Ovary (tissue), 9 donors: ENCODE measurements around the gene PAIP1. TPM values are rescaled to one million over a fixed set of nuclear protein-coding genes. Genes with fewer than 3 reads are reported as not detected.

Experiments
- DNase-seq, 5 donors: peaks; one replicate each; pipeline ENCODE4 v3.0.0-alpha.2; 2019 to 2020
- H3K27ac ChIP-seq, 2 donors: fragments of 200-600 bp; one replicate each; pipeline versions ENCODE4 v1.5.1 to v1.8.0; 2019 to 2022
- H3K27me3 ChIP-seq: fragments of 200-600 bp; one replicate; pipeline ENCODE4 v1.8.0; 2022
- H3K36me3 ChIP-seq: fragments of 200-600 bp; sonication (generic); one replicate; pipeline ENCODE4 v1.5.1; 2019
- H3K4me1 ChIP-seq: one replicate; pipeline ENCODE4 v1.8.1; 2013; ENCODE audit warnings: mild to moderate bottlenecking, moderate library complexity; ENCODE audit not compliant: insufficient read depth
- H3K4me3 ChIP-seq: fragments of 200-600 bp; sonication (generic); one replicate; pipeline ENCODE4 v1.5.1; 2017
- H3K9me3 ChIP-seq, 2 donors: fragments of 200-600 bp in 1 of 2; sonication (generic) in 1 of 2; one replicate each; pipeline versions ENCODE4 v1.5.1 to v1.8.1; 2013 to 2019; ENCODE audit warnings: mild to moderate bottlenecking in 1 of 2, moderate library complexity in 1 of 2
- EP300 ChIP-seq: sonication (generic); formaldehyde crosslinking; IDR thresholded peaks from one replicate; pipeline ENCODE4 v1.6.1; 2017; ENCODE audit warnings: antibody characterized with exemption
- POLR2A ChIP-seq: fragments of 450-650 bp; IDR thresholded peaks from one replicate; pipeline ENCODE4 v1.6.1; 2017; ENCODE audit warnings: antibody characterized with exemption, mild to moderate bottlenecking, moderate library complexity
- WGBS, 3 donors: extraction: QIAGEN DNeasy Blood & Tissue Kit in 1 of 3; methylation state at CpG; one replicate each; pipeline versions ENCODE4 v1.1.5 to v1.1.7; 2013 to 2017; 5-methylcytosine and 5-hydroxymethylcytosine counted together
- intact Hi-C, 4 donors: fragments of 100-400 bp; cut with DNase I; formaldehyde crosslinking; loops; one replicate each; pipeline versions ENCODE4 v1.11.0 to v1.15.1; 2022 to 2023
- polyA plus RNA-seq, 2 donors: library from polyadenylated mRNA; stranded (reverse); fragments of 200-250 nt in 1 of 2; fragments of 350-450 nt in 1 of 2; fragmentation: Illumina TruSeq in 1 of 2; extraction: RNeasy Lipid Tissue Mini Kit (QIAGEN cat#74804) in 1 of 2; gene quantifications; one replicate each; pipeline ENCODE4 v1.2.3, GENCODE V29; 2013 to 2014
- total RNA-seq, 7 donors: library from RNA; depleted of rRNA in 2 of 7; stranded (reverse); fragments of >200 nt in 2 of 7; fragmentation: NEBNext Ultra II Directional in 3 of 7; extraction: Animal tissue kit (Norgen Biotek cat#: 25700) in 3 of 7; gene quantifications; one replicate each; pipeline versions ENCODE4 v1.1.0 to v1.2.4, GENCODE V29; 2016 to 2023
- TF ChIP-seq, protein P1 (sequence below), 3 donors: fragments of 450-650 bp in 2 of 3; fragments of 200-600 bp in 1 of 3; IDR thresholded peaks; one replicate each; pipeline versions ENCODE4 v1.5.1 to v1.8.0; 2016 to 2022; ENCODE audit warnings: antibody characterized with exemption in 3 of 3, mild to moderate bottlenecking in 1 of 3
- donor health status: DM: no; HTN: no; CAD: no; lungs with moderate emphysema.
- donor health status: DM: no; HTN: no; CAD: no.
- donor health status: Bipolar disorder and iron deficiency.
- donor health status: DM: yes; HTN: yes; CAD: no.
- donor health status: DM: no; HTN: no; CAD: no.
- donor health status: DM: yes; HTN: yes; CAD: no.

The PAIP1 gene
- total and polyA plus RNA-seq, 9 donors: 45.3 to 75.8 (median 61.6) TPM

DNA sequence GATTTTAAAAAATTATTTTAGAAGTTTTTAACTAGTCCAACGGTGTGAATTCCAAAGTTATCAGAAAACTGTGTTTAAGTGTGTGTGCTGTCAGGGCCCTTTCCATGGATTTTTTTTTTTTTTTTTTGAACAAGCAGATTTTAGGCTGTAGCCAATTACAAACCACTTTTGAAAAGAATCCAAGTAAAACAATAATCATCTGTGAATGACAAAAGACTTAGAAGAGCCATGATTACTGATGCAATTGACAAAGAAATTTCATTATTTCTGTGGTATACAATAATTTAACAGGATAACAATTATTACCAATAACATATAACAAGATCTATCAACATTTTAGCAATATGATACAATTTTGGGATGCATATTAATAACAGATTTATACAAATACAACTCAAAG is 16.2 kb upstream of the PAIP1 start:
- no peak overlapping the region for H3K27ac ChIP-seq
- H3K9me3 ChIP-seq: no peaks in the 10 kb centered on the region
- H3K4me3 ChIP-seq: no peak overlapping the region
- no peaks in the 10 kb centered on the region for H3K27me3 ChIP-seq
- no peaks in the 10 kb centered on the region for H3K36me3 ChIP-seq
- WGBS, 3 donors: 5 to 25% (median 16%) methylated on average over 1 of the region's 1 CpG
- DNase-seq: no peak
- intact Hi-C loops: no loop called here
- H3K4me1 ChIP-seq: peaks cover 3% of the 10 kb centered on the region
- TF ChIP-seq POLR2A: no peak
- TF ChIP-seq EP300: no peak
- TF ChIP-seq, protein P1, sequence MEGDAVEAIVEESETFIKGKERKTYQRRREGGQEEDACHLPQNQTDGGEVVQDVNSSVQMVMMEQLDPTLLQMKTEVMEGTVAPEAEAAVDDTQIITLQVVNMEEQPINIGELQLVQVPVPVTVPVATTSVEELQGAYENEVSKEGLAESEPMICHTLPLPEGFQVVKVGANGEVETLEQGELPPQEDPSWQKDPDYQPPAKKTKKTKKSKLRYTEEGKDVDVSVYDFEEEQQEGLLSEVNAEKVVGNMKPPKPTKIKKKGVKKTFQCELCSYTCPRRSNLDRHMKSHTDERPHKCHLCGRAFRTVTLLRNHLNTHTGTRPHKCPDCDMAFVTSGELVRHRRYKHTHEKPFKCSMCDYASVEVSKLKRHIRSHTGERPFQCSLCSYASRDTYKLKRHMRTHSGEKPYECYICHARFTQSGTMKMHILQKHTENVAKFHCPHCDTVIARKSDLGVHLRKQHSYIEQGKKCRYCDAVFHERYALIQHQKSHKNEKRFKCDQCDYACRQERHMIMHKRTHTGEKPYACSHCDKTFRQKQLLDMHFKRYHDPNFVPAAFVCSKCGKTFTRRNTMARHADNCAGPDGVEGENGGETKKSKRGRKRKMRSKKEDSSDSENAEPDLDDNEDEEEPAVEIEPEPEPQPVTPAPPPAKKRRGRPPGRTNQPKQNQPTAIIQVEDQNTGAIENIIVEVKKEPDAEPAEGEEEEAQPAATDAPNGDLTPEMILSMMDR (IDR thresholded peaks at IDR 0.05): no peak

DNA sequence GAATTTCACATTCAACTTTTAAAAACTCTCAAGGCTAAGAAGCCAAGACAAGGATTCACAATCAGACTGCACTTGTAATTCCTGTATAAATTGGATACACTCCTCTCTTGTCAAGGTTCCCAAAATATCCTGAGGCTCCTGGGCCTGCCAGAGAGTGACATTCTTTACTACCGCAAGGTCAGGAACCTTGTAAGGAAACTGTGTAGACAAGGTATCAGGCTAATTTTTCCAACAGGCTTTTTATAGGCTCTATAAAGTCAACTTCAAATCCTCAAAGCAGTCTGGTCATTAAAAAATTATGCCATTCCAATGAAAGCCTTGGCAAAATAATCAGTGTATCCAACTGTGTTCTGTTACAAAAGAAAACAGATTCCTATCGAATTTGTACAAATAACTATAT is 15.5 kb upstream of the PAIP1 start:
- Histone ChIP-seq H3K4me3 (no peak overlapping the region), H3K27ac (peak overlapping the region in 1 of 2 donors; percentile 60), H3K9me3 (no peaks in the 10 kb centered on the region), H3K36me3 (no peaks in the 10 kb centered on the region), H3K27me3 (no peaks in the 10 kb centered on the region), H3K4me1 (peaks cover 3% of the 10 kb centered on the region)
- no peak for DNase-seq
- WGBS, 3 donors: 14 to 19% (median 16%) methylated on average over 2 of the region's 2 CpGs
- TF ChIP-seq, protein P1 (IDR thresholded peaks at IDR 0.05): no peak
- TF ChIP-seq POLR2A (no peak), EP300 (no peak)
- intact Hi-C loops: no loop called here

DNA sequence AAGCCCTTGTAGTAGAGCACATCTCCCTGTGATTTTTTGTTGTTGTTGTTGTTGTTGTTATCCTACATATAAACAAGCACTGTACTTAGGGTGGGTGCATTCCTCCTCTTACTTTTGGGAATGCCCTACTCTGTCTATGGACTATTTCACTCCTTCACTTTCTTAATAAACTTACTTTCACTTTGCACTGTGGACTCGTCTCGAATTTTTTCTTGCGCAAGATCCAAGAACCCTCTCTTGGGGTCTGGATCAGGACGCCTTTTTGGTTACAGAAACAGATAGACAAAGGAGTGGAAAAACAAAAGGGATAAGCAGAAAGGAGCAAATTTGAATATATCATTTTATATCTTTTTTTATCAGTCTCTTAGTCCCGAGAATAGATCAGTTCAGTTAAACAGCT is 14.4 kb upstream of the PAIP1 start:
- peak in 2 of 5 donors; percentile 20 to 45 for DNase-seq
- Histone ChIP-seq H3K9me3 (no peaks in the 10 kb centered on the region), H3K27ac (peak overlapping the region in 1 of 2 donors; percentile 60), H3K36me3 (no peaks in the 10 kb centered on the region), H3K27me3 (no peaks in the 10 kb centered on the region), H3K4me1 (peaks cover 3% of the 10 kb centered on the region), H3K4me3 (peak overlapping the region; percentile 22)
- 15 to 24% (median 16%) methylated on average over 5 of the region's 5 CpGs for WGBS, 3 donors
- TF ChIP-seq, protein P1 (IDR thresholded peaks at IDR 0.05): no peak
- TF ChIP-seq EP300 (no peak), POLR2A (no peak)
- intact Hi-C loops: no loop called here

DNA sequence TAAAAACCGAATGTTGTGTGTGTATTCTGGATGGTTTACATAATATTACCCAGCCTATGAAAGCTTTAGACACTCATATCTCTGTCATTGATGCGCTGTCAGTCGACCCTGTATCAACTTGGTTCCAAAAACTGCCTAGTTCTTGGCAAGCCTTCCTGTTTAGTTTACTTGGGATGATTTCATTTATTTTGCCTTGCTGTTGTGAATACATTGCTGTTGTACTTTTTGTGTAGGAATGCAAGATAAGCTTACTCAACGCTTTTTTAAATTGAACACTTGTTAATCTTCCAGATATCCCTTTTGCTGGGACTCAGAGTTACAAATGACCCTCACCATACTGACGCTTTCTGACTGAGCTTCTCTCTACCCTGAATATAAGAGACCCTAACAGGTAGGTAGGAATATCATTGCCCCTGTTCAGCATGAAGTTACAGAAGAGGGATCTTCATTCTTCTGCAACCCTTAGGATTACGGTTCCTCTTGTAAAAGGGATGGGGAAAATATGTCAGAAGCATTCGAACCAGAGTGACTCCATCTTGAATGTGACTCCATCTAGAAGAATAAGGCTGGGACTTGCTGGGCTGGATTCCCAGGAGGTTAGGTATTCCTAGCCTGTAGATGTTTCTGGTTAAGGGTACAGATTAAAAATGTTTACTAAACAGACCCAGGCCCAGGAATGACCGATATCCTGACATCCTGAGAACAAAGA is 13.7 kb upstream of the PAIP1 start:
- Histone ChIP-seq H3K27ac (peak overlapping the region in 1 of 2 donors; percentile 60), H3K36me3 (no peaks in the 10 kb centered on the region), H3K4me1 (peaks cover 3% of the 10 kb centered on the region), H3K27me3 (no peaks in the 10 kb centered on the region), H3K9me3 (no peaks in the 10 kb centered on the region), H3K4me3 (no peak overlapping the region)
- no peak for TF ChIP-seq EP300
- TF ChIP-seq, protein P1 (IDR thresholded peaks at IDR 0.05): no peak
- TF ChIP-seq POLR2A: no peak
- intact Hi-C loops: no loop called here
- WGBS, 3 donors: 35 to 64% (median 48%) methylated on average over 8 of the region's 8 CpGs
- DNase-seq: no peak
